ENCODE results near the gene POLN.

POLN gene

DNA sequence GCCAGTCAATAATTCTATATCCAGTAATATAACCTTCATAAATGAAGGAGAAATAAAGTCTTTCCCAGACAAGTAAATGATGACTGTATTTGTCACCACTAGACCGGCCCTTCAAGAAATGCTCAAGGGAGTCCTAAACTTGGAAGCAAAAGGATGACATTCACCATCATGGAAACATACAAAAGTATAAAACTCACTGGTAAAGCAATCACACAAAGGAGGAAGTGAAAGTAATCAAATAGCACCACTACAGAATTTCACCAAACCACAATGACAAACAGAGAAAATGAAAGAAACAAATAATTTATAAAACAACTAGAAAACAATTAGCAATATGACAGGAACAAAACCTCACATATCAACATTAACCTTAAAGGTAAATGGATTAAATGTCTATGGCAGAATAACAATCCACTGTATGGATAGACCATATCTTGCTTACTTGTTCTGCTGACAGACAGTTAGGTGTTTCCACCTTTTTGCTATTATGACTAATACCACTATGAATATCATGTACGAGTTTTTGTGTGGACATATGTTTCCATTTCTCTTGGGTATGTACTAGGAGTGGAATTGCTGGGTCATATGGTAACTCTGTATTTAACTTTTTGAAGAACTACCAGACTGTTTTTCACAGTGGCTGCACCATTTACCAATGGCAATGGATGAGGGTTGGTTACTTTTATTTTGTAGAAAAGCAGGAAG is 137.9 kb downstream of the POLN start:
- TF ChIP-seq MYC (IDR thresholded peaks at IDR 0.05; ENCODE audit: low read depth, low read length), result no peak
- no peak for TF ChIP-seq POLR2A (IDR thresholded peaks at IDR 0.05; ENCODE audit: extremely low read depth, insufficient read length)
- no peak for TF ChIP-seq CTCF (IDR thresholded peaks at IDR 0.05; ENCODE audit: low read depth, low read length)
- no peak for TF ChIP-seq MAX (IDR thresholded peaks at IDR 0.05; ENCODE audit: low read depth, low read length)
- peak; percentile 45 for DNase-seq (ENCODE audit: low read depth)
- H3K4me3 ChIP-seq (ENCODE audit: low read depth, low read length), result no peak overlapping the region

DNA sequence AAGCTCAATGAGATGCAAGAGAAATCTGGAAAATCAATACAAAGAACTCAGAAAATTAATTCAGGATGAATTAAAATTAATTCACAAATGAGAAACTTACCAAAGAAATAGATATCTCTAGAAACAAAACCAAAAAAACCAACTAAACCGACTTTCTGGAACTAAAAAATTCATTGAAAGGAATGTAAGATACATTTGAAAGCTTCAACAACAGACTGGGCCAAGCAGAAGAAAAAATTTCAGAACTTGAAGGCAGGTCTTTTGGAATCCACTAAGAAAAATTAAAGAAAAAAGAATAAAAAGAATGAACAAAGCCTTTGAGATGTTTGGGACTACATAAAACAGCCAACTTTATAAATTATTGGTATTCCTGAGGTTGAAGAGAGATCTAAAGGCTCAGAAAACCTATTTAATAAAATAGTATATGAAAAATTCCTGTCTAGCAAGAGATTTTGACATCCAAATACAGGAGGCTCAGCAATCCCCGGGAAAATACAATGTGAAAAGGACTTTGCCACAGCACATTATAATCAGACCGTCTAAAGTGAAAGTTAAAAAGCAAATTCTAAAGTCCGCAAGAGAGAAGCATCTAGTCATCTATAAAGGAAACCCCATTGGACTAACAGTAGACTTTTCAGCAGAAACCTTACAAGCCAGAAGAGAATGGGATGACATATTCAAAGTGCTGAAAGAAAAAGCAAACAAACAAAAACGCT is 138.6 kb downstream of the POLN start:
- TF ChIP-seq MAX (IDR thresholded peaks at IDR 0.05; ENCODE audit: low read depth, low read length) (no peak), MYC (IDR thresholded peaks at IDR 0.05; ENCODE audit: low read depth, low read length) (no peak), CTCF (IDR thresholded peaks at IDR 0.05; ENCODE audit: low read depth, low read length) (no peak), POLR2A (IDR thresholded peaks at IDR 0.05; ENCODE audit: extremely low read depth, insufficient read length) (no peak)

DNA sequence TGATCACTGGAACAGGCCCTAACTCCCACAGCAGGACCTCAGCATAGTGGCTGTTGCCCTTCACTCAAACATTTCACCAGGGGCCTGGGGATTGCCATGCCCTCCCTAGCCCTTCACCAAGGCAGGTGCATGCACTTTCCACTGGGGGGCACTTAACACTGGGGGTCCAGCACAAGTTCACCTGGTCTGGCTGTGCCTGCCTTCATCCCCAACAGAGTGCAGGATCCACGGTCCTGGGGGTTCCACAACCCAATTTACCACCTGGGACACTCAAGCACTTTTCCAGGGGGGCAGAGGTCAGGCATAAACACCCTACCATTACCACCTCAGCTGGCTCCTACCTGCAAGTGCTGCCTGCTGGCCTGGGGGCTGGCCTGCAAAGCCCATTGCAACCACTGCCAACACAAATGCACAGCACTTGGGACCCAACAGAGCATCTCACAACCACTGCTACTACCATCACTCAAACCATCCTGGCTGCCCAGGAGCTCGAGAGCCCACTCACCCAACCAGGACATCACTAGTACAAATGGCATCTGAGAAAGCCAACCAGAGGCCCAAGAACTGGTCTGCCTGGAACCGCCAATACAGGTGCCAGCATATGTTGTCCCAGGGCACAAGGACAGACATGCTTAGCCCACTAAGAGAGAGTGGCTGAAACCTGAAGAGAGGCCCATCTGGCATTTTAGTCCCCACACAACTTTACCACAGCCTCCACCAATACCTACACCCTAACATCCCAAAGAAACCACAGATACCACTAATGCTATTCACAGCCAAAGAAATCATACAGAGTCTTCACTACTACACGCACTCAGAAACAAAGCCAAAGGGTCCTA is 139.7 kb downstream of the POLN start:
- TF ChIP-seq MYC (IDR thresholded peaks at IDR 0.05; ENCODE audit: low read depth, low read length) (no peak), POLR2A (IDR thresholded peaks at IDR 0.05; ENCODE audit: extremely low read depth, insufficient read length) (no peak), MAX (IDR thresholded peaks at IDR 0.05; ENCODE audit: low read depth, low read length) (no peak), CTCF (IDR thresholded peaks at IDR 0.05; ENCODE audit: low read depth, low read length) (no peak)
- no peak overlapping the region for H3K4me3 ChIP-seq (ENCODE audit: low read depth, low read length)
- no peak for DNase-seq (ENCODE audit: low read depth)

More for the DNA sequence above, 138.6 kb downstream of the POLN start:
- DNase-seq (ENCODE audit: low read depth), result no peak
- no peak overlapping the region for H3K4me3 ChIP-seq (ENCODE audit: low read depth, low read length)

DNA sequence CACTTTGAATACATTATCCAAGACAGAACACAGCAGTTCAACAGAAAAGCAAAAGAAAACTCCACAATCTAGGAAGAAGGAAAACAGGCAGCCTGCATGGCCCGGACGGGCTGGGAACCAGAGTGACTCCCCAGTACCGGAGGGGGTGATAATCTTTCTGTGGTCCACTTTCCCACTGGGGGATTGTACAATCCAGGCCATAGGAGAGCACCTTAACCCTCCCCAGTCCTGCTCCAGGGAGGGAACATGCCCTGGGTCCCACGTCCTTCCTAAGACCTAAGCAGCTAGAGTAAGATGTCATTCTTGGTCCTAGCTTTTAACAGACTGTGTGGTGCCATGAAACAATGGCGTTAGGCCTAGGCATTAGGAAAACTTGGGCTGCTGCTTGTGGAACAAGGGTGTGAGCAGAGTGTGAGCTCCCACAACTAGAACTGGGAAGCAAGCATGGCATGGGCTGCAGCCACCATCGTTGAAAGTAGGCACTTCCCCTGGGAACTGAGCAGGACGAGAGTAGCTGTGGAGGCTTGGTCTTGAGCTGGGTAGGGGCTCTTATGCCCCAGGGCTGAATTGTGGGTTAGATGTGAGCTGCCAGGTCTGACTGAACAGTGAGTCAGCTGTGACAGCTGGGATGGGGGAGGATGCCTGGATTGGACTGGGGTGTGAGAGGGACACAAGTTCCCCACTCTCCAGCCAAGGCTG is 140.4 kb downstream of the POLN start:
- TF ChIP-seq MAX (IDR thresholded peaks at IDR 0.05; ENCODE audit: low read depth, low read length), result no peak
- TF ChIP-seq MYC (IDR thresholded peaks at IDR 0.05; ENCODE audit: low read depth, low read length), result no peak
- TF ChIP-seq CTCF (IDR thresholded peaks at IDR 0.05; ENCODE audit: low read depth, low read length), result no peak
- TF ChIP-seq POLR2A (IDR thresholded peaks at IDR 0.05; ENCODE audit: extremely low read depth, insufficient read length), result no peak
- no peak overlapping the region for H3K4me3 ChIP-seq (ENCODE audit: low read depth, low read length)
- DNase-seq (ENCODE audit: low read depth), result no peak

DNA sequence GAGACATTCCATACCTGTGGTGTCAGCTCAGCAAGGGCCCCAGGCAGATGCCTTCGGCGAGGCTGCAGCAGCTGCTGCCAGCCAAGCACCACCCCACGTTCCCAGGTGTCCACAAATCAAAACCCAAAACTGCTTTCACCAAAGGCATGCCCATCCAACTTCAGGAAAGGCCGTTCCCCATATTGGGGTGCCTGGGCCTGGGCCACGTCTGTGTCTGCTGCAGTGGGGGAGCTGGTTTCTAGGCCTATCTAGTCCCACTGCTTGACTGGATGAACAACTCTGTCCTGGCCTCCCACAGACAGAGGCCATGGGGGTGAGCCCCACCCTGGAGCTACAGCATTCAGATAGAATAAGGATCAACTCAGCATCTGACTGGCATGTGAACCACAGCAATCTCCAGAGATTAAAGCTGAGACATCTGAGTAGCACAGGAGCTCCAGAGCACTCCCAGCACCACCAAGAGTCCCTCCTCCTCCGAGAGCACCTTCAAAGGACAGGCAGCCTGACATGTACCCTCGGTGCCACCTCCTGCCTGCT is 145.8 kb downstream of the POLN start:
- no peak overlapping the region for H3K4me3 ChIP-seq (ENCODE audit: low read depth, low read length)
- no peak for DNase-seq (ENCODE audit: low read depth)

More for the DNA sequence above, 145.8 kb downstream of the POLN start:
- TF ChIP-seq POLR2A (IDR thresholded peaks at IDR 0.05; ENCODE audit: extremely low read depth, insufficient read length) (no peak), CTCF (IDR thresholded peaks at IDR 0.05; ENCODE audit: low read depth, low read length) (no peak), MYC (IDR thresholded peaks at IDR 0.05; ENCODE audit: low read depth, low read length) (no peak), MAX (IDR thresholded peaks at IDR 0.05; ENCODE audit: low read depth, low read length) (no peak)
